NCI-H82 (cell line): Measurements from ENCODE around the gene IFNA4.

Experiments used
- DNase-seq: peaks from one replicate; lab custom pipeline; 2025; lab: John Stamatoyannopoulos, UW

IFNA4 gene

GRCh38 chr9:21165516-21165915 lies 21.9 kb downstream of the IFNA4 start:
- no peak for DNase-seq

- no peak for DNase-seq
Observed at GRCh38 chr9:21160178-21160577, 27.2 kb downstream of the IFNA4 start.

- no peak for DNase-seq
Observed at GRCh38 chr9:21155501-21155900, 31.9 kb downstream of the IFNA4 start.

GRCh38 chr9:21154018-21154608 lies 33.3 kb downstream of the IFNA4 start:
- DNase-seq, result peak; percentile 43

- no peak for DNase-seq
Observed at GRCh38 chr9:21153336-21154017, 33.9 kb downstream of the IFNA4 start.

- DNase-seq, result no peak
Observed at GRCh38 chr9:21144603-21145002, 42.8 kb downstream of the IFNA4 start.

GRCh38 chr9:21141427-21141882 lies 45.9 kb downstream of the IFNA4 start, which contains the start of gene IFNW1:
TSS of gene IFNW1 (minus strand) at chr9:21141832. CDS start at chr9:21141570, 262 bp downstream.
- peak; percentile 3 for DNase-seq

- DNase-seq, result no peak
Observed at GRCh38 chr9:21137020-21137419, 50.4 kb downstream of the IFNA4 start.
